Astrocyte of the cerebellum (primary cell): ENCODE results near the gene PRDM16.

Experiments
- DNase-seq: peaks from one replicate; pipeline ENCODE4 v3.0.0-alpha.2; 2011; ENCODE audit warnings: low read depth
- H3K4me3 ChIP-seq: 2 replicates; pipeline ENCODE4 v1.5.1; 2011; ENCODE audit warnings: mild to moderate bottlenecking, low read depth, low read length, moderate library complexity
- CTCF ChIP-seq: IDR thresholded peaks from 2 replicates; pipeline ENCODE4 v1.5.1; 2012; ENCODE audit warnings: low read length, low read depth, moderate library complexity, mild to moderate bottlenecking; ENCODE audit errors: missing control alignments
- in situ Hi-C: cut with HindIII; loops from 2 replicates; pipeline ENCODE4 v1.10.0; 2017; ENCODE audit warnings: low sequenced_read_pairs

The PRDM16 gene

GRCh38 chr1:3076363-3076740, 7.3 kb downstream of the PRDM16 start:
- no peak for TF ChIP-seq CTCF
- in situ Hi-C loops: no loop called here

GRCh38 chr1:3077081-3077480, 8.1 kb downstream of the PRDM16 start:
- in situ Hi-C loops: no loop called here
- no peak for TF ChIP-seq CTCF
- no peak for DNase-seq
- H3K4me3 ChIP-seq: no peak overlapping the region

More at GRCh38 chr1:3076363-3076740, 7.3 kb downstream of the PRDM16 start:
- H3K4me3 ChIP-seq: no peak overlapping the region
- no peak for DNase-seq

- DNase-seq: no peak
- H3K4me3 ChIP-seq: no peak overlapping the region
- in situ Hi-C loops: no loop called here
- no peak for TF ChIP-seq CTCF
Measured at GRCh38 chr1:3077561-3077960, 8.6 kb downstream of the PRDM16 start.

GRCh38 chr1:3078430-3078861, 9.4 kb downstream of the PRDM16 start:
- in situ Hi-C loops: no loop called here
- no peak for DNase-seq
- TF ChIP-seq CTCF: no peak
- H3K4me3 ChIP-seq: no peak overlapping the region

- no peak for DNase-seq
- no peak overlapping the region for H3K4me3 ChIP-seq
- no peak for TF ChIP-seq CTCF
- in situ Hi-C loops: no loop called here
Measured at GRCh38 chr1:3078871-3079270, 9.9 kb downstream of the PRDM16 start.

GRCh38 chr1:3079381-3080052, 10.5 kb downstream of the PRDM16 start:
- no peak overlapping the region for H3K4me3 ChIP-seq
- no peak for TF ChIP-seq CTCF
- DNase-seq: no peak
- in situ Hi-C loops: no loop called here
